ENCODE measurements around the gene PTPN6. TPM values are rescaled to one million over a fixed set of nuclear protein-coding genes. Genes with fewer than 3 reads are reported as not detected.
A peak's percentile ranks its signal among the peaks of the same experiment; 100 is the strongest.

Gene PTPN6
- total RNA-seq, 1 donor from 2014 or later, result 0.29 TPM

DNA sequence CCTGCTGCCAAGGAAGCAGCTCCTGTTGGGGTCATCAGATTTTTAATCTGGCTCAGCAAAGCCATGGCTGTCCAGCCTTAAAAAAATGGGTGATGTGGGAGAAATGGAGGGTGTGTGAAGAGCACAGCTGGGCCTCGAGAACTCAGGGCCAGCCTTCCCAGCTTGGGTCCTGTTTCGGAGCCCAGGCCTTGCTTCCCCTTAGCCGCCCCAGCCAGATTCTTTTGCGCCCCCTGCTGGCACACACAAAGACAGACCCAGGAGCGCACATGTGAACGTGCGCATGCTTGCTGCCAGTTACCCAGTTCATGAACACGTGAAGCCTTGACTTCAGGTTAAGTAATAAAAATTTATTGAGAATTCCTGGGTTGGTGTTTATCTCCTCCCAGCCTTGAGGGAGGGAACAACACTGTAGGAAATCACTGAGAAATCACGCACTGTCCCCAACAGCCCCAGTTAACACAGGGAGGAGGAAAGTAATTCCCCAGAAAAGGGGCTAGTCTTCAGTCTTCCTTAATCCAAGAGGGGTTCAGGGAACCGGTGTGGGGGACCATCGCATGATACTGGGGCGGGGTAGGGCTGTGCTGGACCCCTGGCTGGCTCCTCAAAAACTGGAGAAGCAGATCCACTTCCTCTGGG is 14.0 kb downstream of the PTPN6 start:
- peak; percentile 39 for DNase-seq (ENCODE audit: extremely low read depth, low read depth, low spot score)

DNA sequence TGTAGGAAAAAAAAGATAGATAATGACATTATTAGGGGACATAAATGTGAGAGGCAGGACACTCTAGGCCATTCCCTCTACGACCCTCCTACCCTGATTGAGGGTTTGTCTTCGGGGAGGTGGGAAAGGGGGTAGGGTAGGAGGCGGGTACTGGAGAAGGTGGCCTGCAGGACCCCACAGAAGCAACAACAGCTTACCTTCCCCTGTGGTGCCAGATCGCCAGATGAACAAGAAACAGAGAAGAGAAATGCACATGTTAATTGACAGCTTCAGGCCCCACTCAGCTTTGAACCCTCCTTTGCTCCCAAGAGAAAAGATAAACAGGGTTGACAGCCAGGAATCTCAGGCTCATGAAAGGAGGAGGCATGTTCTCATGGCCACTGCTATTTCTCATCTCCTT is 14.6 kb downstream of the PTPN6 start:
- DNase-seq (ENCODE audit: extremely low read depth, low read depth, low spot score), result no peak

DNA sequence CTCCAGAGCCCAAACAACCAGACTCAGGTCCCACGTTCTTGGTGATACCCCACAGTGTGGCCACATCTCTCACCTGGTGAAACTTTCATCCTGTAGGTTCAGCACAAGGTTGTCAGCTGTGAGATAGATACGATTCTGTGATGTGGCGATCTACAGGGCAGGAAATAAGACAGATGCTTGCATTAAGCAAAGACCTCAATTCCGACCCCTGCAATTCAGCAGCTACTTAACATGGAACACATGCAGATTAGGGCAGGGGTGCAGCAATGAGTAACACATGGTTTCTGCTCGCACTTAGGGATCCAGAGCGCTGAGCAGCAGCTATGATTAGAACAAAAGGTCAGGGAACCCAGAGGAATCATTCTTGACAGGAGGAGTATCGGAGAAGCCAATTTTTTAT is 15.2 kb downstream of the PTPN6 start:
- DNase-seq (ENCODE audit: extremely low read depth, low read depth, low spot score), result no peak

DNA sequence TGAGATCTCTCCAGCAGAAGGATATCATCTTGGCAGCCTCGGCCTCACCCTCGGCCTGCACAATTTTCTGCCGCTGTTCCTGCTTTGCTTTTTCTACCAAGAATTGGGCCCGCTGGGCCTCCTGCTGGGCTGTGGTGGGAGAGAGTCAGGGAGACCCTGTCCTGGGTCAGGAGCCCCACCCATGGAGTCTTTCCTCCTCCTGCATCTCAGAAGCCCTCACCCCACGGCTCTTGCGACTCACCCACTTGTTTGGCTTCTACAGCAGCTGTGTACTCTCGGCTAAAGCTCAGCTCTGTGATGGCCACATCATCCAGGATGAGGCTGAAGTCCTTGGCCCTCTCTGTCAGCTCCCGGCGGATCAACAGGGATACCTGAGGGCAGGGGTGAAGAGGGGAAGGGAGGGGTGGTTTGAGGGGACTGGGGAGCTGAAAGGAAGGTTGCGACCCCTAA is 16.5 kb downstream of the PTPN6 start:
- DNase-seq (ENCODE audit: extremely low read depth, low read depth, low spot score), result no peak

DNA sequence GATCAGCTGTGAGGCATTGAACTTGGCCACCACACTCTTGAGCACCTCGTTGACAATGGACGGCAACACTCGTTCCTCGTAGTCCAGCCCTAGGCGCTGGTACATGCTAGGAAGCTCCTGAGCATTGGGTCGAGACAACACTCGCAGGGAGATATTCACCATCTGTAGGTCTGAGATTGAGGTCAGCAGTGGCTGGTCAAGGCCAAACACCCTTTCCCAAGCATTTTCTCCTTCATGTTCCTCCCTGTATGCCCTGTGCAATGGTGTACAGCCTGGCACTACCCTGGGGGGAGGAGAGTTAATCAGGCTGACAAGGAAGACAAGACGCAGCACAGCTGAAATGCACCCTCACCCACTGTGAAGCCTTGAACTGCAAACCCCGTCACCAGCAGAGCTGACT is 17.3 kb downstream of the PTPN6 start:
- DNase-seq (ENCODE audit: extremely low read depth, low read depth, low spot score), result no peak

DNA sequence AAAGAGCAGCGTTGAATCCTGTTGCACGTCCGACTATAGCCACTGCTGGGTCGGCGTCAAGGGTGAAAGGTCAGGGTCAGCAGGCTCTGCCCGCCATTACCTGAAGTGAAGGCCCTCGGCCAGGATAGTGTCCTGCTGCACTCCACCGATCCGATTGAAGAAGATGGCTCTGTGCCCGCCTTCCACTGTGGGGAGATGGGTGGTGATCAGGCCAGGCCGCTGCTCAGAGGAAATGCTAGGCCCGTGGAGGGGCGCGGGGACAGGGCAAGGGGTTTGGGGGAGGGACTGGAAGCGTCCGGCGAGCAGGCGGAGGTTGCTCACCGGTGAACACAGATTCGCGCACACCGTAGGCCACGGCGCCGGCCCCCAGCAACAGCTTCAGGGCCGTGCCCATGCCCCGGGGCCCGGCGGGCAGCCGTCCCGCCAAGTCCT is 19.0 kb downstream of the PTPN6 start:
- DNase-seq (ENCODE audit: extremely low read depth, low read depth, low spot score), result no peak

DNA sequence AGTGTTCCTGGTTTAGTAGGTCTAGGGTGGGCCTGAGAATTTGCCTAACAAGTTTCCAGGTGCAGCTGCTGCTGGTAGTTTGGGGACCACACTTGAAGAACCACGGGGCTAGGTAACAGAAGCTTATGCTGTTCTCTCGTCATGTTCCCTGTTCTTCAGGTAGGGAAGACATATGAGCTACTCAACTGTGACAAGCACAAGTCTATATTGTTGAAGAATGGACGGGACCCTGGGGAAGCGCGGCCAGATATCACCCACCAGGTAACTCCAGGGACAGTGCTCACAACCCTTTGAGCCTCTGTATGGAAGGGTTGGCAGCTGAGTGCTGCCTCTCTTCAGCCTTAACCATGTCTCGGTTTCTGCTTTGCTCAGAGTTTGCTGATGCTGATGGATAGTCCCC is 23.0 kb downstream of the PTPN6 start:
- no peak for DNase-seq (ENCODE audit: extremely low read depth, low read depth, low spot score)

DNA sequence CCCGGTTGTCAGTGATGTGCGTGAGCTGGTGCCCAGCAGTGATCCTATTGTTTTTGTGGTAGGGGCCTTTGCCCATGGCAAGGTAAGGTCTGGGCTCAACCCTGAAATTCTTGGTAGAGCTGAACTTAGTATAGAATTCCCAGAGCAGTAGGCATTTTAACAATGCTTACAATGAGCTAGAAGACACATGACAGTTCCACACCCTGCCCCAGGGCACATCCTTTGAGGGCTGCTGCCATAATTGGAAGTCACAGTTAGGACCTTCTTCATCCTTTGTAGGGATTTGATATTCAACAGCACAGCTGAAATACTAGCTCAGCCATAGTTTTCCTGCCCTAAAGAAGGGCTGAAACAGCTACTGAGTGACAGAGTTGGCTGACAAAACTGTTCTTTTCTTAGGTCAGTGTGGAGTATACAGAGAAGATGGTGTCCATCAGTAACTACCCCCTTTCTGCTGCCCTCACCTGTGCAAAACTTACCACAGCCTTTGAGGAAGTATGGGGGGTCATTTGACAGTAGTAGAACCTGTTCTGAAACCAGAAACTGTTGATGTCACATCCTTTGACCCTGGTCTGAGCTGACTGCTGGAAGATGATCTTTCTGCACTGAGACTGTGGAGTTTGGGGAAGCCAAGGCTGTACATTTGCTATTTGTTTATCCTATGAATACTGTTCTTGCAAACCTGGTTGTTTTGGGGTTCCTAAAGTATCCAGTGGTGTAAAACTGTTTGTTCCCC is 24.3 kb downstream of the PTPN6 start:
- no peak for DNase-seq (ENCODE audit: extremely low read depth, low read depth, low spot score)

DNA sequence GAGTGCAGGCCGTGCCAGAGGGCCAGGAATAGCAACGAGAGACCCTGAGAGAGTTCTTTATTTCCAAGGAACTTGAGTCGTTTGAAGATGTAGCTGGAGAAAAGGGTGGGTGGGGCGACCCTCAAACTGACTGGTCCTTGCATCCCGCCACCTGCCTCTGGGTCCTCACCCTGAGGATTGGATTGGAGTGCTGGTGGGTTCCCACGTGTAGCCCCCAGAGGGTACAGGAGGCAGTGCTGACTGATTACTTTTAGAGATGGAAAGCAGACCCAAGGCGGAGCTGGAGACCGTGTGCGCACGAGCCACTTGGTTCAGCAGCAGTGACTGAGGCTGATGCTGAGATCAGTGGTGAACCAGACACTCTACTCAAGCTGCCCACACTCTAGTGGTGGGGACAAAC is 26.5 kb downstream of the PTPN6 start:
- DNase-seq (ENCODE audit: extremely low read depth, low read depth, low spot score), result no peak

DNA sequence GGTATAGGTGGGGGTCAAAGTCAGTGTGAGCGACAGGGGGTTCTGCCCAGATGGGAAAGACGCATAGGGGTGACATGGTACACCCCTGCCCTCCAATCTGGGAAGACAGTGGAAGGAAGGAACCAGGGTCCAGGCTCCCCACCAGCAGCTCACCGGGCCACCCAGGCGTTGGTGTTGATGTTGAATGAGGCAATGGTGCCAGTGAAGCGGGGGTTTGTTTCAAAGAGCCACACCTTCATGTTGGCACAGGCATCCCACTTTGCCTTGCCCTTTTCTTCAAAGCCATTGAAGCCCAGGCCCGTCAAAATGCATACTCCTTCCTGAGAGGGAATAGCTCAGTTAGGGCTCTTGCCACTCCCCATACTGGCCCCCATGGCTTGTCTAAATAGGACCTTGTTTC is 27.0 kb downstream of the PTPN6 start:
- no peak for DNase-seq (ENCODE audit: extremely low read depth, low read depth, low spot score)

DNA sequence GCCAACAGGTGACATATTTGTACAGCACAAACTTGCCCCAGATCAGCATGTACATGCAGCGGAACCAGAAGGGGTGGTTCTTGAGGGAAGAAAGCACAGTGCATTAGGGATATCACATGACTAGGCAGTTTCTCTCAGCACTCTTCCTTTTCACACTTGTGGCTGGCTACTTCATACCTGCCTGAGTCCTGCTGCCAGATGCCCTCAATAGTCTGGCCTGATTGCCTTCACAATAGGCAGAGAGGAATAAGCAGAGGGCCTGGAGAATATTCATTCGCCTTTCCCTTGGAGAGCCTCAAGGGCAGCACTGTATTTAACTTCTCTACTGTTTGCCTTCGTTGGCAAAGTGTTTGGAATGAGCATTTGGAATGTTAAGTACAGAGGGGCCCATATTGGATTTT is 27.5 kb downstream of the PTPN6 start:
- no peak for DNase-seq (ENCODE audit: extremely low read depth, low read depth, low spot score)

DNA sequence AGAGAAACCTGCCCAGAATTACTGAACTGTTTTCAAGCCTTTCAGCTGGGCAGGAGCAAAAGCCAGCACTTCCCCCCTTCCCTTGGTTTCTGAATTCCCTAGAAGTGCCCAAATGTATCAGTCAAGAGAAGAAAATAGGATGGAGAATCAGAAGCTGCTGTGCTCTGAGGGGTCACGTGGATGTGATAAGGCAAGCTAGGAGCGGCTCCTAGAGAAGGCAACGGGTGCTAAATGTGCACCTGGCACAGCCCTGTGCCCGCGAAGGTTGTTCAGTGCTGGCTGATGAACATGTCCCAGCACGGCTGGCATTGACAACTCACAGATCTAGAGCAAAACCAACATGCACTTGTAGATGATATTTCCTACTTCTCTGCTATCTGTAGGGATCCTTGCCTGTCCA is 27.9 kb downstream of the PTPN6 start:
- no peak for DNase-seq (ENCODE audit: extremely low read depth, low read depth, low spot score)

DNA sequence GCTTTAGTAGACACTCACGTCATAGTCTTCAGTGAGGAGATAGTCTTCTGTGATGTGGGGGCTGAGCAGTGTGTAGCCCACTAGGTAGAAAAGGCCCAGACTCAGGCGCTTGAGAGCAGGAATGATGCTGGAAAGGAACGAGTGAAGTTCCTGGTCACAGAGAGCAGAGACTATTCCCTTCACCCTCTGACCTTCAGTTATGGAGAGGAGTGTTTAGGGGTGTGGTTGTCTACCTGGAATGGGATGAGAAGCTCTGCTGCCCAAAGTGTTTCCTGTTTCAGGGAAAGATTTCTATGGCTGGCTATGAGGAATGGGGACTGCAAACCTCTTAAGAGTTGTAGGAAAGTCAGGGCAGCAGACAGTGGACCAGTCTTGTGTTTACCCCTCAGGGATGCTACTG is 28.3 kb downstream of the PTPN6 start:
- DNase-seq (ENCODE audit: extremely low read depth, low read depth, low spot score), result no peak

DNA sequence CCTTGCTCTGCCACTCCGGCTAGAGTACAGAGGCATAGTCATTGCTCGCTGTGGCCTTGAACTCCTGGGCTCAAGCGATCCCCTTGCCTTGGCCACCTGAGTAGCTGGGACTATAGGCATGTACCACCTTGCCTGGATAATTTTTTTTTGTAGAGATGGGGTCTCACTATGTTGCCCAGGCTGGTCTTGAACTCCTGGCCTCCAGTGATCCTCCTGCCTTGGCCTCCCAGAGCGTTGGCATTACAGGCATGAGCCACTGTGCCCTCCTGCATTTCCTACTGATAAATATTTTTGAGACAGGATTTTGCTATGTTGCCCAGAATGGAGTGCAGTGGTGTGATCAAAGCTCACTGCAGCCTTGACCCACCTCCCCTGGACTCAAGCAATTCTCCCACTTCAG is 28.9 kb downstream of the PTPN6 start:
- no peak for DNase-seq (ENCODE audit: extremely low read depth, low read depth, low spot score)

DNA sequence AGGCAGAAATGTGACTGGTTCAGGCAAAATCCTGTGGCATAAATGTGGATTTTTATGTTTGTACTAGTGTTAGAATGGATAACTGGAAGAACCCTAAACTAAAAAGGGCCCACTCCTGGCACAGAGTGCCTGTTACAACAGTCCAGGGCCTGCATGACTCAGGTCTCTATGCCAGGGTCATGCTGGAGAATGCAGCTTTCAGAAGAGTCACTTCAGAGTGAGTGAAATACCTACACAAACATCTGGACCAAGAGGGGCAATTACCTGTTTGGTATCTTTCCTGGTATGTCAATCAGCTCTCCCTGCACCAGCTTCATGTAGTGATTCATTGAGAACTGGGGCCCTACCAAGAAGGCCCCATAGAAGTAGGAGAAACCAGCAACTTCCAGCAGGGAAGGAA is 29.6 kb downstream of the PTPN6 start:
- DNase-seq (ENCODE audit: extremely low read depth, low read depth, low spot score), result no peak

DNA sequence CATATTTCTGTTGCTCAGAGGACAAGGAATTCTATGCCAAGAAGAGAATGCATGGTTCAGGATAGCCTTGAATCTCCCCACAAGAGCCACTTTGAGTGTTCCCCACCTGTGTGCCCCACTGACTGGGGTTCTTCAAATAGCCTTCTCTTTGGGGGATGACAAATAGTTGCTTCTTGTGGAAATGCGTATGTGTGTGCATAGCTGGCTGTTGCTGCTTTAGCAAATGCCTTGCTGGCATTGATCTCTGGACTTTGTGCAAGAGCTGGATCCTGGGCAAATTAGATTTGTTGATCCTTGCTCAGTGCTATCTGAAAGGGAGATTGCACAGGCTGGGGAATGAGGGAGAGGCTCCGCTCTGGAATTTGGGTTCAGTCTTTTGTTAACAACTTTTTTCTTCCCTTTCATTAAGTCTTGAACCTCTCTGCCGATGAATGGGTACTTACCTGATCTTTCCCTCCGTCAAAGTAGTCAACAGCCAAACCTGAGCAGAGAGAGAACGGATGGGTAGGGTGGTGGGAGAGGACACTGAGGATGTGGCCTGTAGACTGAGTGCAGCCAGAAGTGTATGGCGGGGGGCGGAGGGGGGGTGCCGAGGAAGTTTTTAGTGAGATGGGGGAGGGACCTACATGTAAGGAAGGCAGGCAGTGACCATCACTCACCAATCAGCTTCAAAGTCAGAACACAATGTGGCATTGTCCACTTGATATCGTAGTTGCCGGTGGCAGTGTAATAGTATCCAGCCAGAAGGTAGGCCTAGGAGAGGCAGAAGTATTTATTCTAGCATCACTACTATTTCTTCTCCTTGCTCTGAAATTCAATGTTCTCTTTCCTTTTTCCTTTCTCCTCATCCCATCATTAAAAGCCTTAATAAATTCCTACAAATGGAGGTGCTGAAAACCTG is 30.2 kb downstream of the PTPN6 start:
- no peak for DNase-seq (ENCODE audit: extremely low read depth, low read depth, low spot score)

DNA sequence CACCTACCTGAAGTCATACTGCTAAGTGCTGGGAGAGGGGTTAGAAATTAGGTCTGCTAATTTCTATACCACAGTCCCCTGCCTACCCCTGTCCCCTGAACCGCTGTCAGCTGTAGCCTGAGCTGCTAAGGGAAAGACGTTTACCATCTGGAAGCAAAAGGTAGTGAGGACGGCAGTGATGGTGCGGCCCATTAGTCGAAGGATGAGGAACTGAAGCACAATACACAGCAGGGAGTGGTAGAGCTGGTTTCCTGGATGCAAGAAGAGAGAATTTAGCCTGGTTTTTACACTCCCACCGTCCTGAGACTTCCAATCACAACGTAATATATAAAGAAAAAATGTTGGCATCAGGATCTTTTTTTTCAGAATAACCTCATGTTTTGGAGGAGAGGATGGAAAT is 31.4 kb downstream of the PTPN6 start:
- DNase-seq (ENCODE audit: extremely low read depth, low read depth, low spot score), result no peak

DNA sequence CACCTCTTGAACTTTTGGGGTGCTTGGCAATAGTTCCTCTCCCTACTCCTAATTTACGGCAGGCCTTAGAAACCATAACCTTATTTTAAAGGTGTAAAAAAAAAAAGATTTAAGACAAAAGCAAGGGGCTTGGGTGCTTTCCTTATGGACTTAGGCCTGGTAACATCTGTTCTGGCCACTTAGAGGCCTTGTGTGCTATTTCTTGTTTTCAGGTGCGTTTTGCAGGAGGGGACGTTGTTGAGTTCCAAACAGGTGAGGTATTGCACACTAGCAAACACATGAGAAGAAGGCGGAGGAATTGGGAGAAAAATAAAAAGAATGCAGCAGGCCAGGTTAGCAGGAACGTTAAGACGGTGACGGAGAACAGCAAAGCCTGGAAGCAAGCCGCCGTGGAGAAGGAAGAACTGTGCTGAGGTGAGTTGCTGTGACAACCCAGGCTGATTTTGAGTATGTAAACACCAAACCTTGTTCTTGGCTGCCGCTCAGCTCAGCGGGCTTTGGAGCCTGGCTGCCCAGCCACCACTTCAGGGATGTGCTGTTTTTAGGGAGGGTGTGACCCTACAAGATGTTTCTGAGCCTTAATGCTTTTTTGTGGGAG is 36.9 kb downstream of the PTPN6 start:
- no peak for DNase-seq (ENCODE audit: extremely low read depth, low read depth, low spot score)

DNA sequence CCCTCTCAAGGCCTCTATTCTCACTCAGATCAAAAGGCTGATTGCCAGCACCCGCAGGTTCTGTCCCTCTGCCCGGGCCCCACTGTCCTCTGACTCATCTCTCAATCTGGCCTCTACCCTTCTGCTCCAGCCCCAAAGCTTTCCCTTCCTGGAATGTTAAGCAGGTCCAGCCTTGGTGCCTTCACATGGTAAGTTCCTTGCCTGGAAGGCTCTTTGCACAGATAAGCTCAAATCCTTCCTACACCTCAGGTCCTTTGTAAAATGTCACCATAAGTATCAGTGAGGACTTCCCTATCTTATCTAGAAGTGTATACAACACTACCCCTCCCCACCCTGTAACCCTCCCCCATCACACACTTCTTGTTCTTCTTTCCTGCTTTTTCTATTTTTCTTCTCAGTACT is 44.9 kb downstream of the PTPN6 start:
- DNase-seq (ENCODE audit: extremely low read depth, low read depth, low spot score), result no peak

DNA sequence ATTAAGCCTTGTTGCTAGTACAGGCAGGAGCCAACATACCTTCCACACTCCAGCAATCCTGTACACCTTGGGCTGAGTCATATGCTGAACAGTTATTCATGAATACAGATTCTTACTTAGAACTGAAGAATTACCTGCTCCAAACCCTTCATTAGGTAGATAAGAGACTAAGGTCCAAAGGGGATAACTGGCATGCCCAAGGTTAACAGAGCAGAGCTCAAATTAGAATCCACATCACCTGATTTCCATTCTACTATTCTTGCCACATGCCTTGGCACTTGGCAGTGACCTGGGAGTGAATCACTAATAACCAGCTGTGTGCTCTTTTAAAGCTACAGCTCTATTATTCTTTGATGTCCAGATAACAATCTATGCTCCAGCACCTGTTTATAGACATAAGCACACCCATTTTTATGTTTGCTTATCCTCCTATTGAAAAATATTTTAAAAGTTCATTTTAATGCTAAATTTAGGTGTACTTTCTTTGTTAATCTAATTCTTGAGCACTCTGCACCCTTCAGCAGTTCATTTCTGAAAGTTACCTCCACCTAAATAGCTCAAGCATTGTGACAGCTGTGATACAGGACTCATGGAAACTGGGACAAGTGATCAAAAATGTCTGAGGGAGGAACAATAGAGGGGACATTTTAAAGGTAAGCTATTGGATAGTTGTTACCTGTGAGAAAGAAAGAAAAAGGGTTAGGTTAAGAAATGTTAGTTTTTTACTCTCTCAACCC is 47.7 kb downstream of the PTPN6 start:
- no peak for DNase-seq (ENCODE audit: extremely low read depth, low read depth, low spot score)
